ENCODE results near the gene INPP4B. TPM values are rescaled to one million over a fixed set of nuclear protein-coding genes. Genes with fewer than 3 reads are reported as not detected.

Gene INPP4B
- total and polyA plus RNA-seq, 2 of the 4 experiments (the other 2 are of a cell fraction): 1.8 to 14.0 TPM

GRCh38 chr4:142544594-142544993 lies 301.5 kb downstream of the INPP4B start:
- no peak overlapping the region for H3K27ac ChIP-seq (ENCODE audit: insufficient read depth, low read length)
- TF ChIP-seq, protein P1, sequence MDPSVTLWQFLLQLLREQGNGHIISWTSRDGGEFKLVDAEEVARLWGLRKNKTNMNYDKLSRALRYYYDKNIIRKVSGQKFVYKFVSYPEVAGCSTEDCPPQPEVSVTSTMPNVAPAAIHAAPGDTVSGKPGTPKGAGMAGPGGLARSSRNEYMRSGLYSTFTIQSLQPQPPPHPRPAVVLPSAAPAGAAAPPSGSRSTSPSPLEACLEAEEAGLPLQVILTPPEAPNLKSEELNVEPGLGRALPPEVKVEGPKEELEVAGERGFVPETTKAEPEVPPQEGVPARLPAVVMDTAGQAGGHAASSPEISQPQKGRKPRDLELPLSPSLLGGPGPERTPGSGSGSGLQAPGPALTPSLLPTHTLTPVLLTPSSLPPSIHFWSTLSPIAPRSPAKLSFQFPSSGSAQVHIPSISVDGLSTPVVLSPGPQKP (IDR thresholded peaks at IDR 0.05; ENCODE audit: borderline replicate concordance, low read depth, low read length): no peak
- no peak for TF ChIP-seq CEBPB (IDR thresholded peaks at IDR 0.05; ENCODE audit: low read depth, low read length)
- TF ChIP-seq RCOR1 (IDR thresholded peaks at IDR 0.05; ENCODE audit: insufficient replicate concordance, low read length): no peak
- no peak for TF ChIP-seq RFX5 (IDR thresholded peaks at IDR 0.05; ENCODE audit: low read depth, low read length)
- TF ChIP-seq CHD1 (IDR thresholded peaks at IDR 0.05; ENCODE audit: low read depth, low read length): no peak
- TF ChIP-seq RAD21 (IDR thresholded peaks at IDR 0.05; ENCODE audit: low read length): no peak
- no peak for TF ChIP-seq POLR2A (IDR thresholded peaks at IDR 0.05; ENCODE audit: low read depth, low read length)
- TF ChIP-seq, protein P2, sequence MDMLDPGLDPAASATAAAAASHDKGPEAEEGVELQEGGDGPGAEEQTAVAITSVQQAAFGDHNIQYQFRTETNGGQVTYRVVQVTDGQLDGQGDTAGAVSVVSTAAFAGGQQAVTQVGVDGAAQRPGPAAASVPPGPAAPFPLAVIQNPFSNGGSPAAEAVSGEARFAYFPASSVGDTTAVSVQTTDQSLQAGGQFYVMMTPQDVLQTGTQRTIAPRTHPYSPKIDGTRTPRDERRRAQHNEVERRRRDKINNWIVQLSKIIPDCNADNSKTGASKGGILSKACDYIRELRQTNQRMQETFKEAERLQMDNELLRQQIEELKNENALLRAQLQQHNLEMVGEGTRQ (IDR thresholded peaks at IDR 0.05; ENCODE audit: low read depth, low read length): no peak
- TF ChIP-seq MAFK (IDR thresholded peaks at IDR 0.05; ENCODE audit: low read depth, low read length): no peak
- TF ChIP-seq CTCF (conservative IDR thresholded peaks at IDR 0.05; ENCODE audit: low read depth, low read length): no peak
- no peak for TF ChIP-seq MXI1 (IDR thresholded peaks at IDR 0.05; ENCODE audit: borderline replicate concordance, low read depth, low read length)
- no peak for TF ChIP-seq FOS (IDR thresholded peaks at IDR 0.05; ENCODE audit: low read depth, low read length)
- TF ChIP-seq BHLHE40 (IDR thresholded peaks at IDR 0.05; ENCODE audit: low read depth, low read length): no peak
- H2BK20ac ChIP-seq (ENCODE audit: low read depth, low read length): no peak overlapping the region
- H2AK9ac ChIP-seq (replicated peaks; ENCODE audit: low read depth, low read length, poor library complexity): no peak overlapping the region
- no peak overlapping the region for H4K8ac ChIP-seq (ENCODE audit: low read depth in 2 of 2, low read length in 2 of 2)
- H3K14ac ChIP-seq (replicated peaks; ENCODE audit: low read depth, low read length): no peak overlapping the region
- no peak overlapping the region for H2BK120ac ChIP-seq (ENCODE audit: low read depth, low read length)
- intact Hi-C loops (cut with micrococcal nuclease) (no loop called here), dilution Hi-C loops (cut with HindIII; ENCODE audit: low sequenced_read_pairs, unreplicated experiment) (no loop called here), in situ Hi-C loops (cut with MboI; ENCODE audit: low sequenced_read_pairs) (no loop called here)
- no TSS peak for BruUV-seq (replicated peaks)
- DNase-seq: no peak
- H3K9me1 ChIP-seq (ENCODE audit: insufficient read depth, low read length): no peaks in the 10 kb centered on the region; the same call in 1 of the 2 replicates
- no peak overlapping the region for H3K18ac ChIP-seq (ENCODE audit: low read depth, low read length)
- no peak overlapping the region for H3K4me2 ChIP-seq (ENCODE audit: low read depth, low read length)
- no peak overlapping the region for H4K91ac ChIP-seq (ENCODE audit: insufficient read depth, low read depth, low read length)
- H2BK15ac ChIP-seq (ENCODE audit: low read depth, low read length): no peak overlapping the region
- H3K23ac ChIP-seq (ENCODE audit: low read depth, low read length): no peak overlapping the region
- POLR2A ChIA-PET (ENCODE audit: unreplicated experiment): no interaction called here
- H3K79me1 ChIP-seq (ENCODE audit: low read depth in 1 of 2, low read length in 2 of 2): no peaks in the 10 kb centered on the region
- H3K27me3 ChIP-seq (ENCODE audit: control insufficient read depth, insufficient read depth, low read length): no peaks in the 10 kb centered on the region
- no peak overlapping the region for H3K9ac ChIP-seq (ENCODE audit: low read depth, low read length)
- H2AK5ac ChIP-seq (ENCODE audit: low read depth, low read length): no peak overlapping the region
- H4K20me1 ChIP-seq (ENCODE audit: insufficient read depth, low read length): no peaks in the 10 kb centered on the region
- CTCF ChIA-PET: no interaction called here
- no peak overlapping the region for H4K5ac ChIP-seq (ENCODE audit: low read depth, low read length)
- H3K36me3 ChIP-seq (ENCODE audit: control insufficient read depth, insufficient read depth, low read length): no peaks in the 10 kb centered on the region
- no CpG with 5 or more reads among the region's 3 CpGs for WGBS, 2 experiments (ENCODE audit: extremely low coverage in 2 of 2, insufficient read length in 1 of 2)
- peaks cover 2% of the 10 kb centered on the region; the same call in 1 of the 2 replicates for H3K4me1 ChIP-seq (ENCODE audit: control insufficient read depth, insufficient read depth, low read length)
- H3K9me3 ChIP-seq (ENCODE audit: control insufficient read depth, insufficient read depth, low read length): no peaks in the 10 kb centered on the region
- H3K56ac ChIP-seq (ENCODE audit: extremely low read depth, insufficient read depth, low read length): no peak overlapping the region
- no peak overlapping the region for H2BK5ac ChIP-seq (ENCODE audit: low read depth, low read length, poor library complexity, severe bottlenecking)
- no peak for ATAC-seq (ENCODE audit: low read depth)
- no peak overlapping the region for H2AFZ ChIP-seq (replicated peaks; ENCODE audit: low read length, poor library complexity)
- no peak overlapping the region for H3K4me3 ChIP-seq (ENCODE audit: insufficient read depth, low read depth, low read length)
- H3K4ac ChIP-seq (ENCODE audit: low read depth, low read length): no peak overlapping the region
